Measurements from ENCODE around the gene ADAMTS17. TPM values are rescaled to one million over a fixed set of nuclear protein-coding genes. Genes with fewer than 3 reads are reported as not detected.

Gene ADAMTS17
- total and polyA plus RNA-seq, 8 donors = 4.2 to 16.4 (median 10.8) TPM

GRCh38 chr15:100125401-100126191 is 216.2 kb downstream of the ADAMTS17 start:
- Histone ChIP-seq H3K27me3 (no peaks in the 10 kb centered on the region), H3K36me3 (no peaks in the 10 kb centered on the region), H3K27ac (no peak overlapping the region), H3K4me1 (no peaks in the 10 kb centered on the region), H3K4me3 (no peak overlapping the region), H3K9me3 (no peaks in the 10 kb centered on the region)
- 90 to 91% methylated on average over 19 of the region's 19 CpGs for WGBS, 2 donors
- no peak for TF ChIP-seq CTCF (IDR thresholded peaks at IDR 0.05)
- intact Hi-C loops (cut with DNase I) = no loop called here
- ATAC-seq = peak in 2 of 4 donors; percentile 27 to 46
- no peak for FAIRE-seq
- DNase-seq = no peak

- ATAC-seq = no peak
Observed at GRCh38 chr15:100124936-100125335, 216.8 kb downstream of the ADAMTS17 start.

GRCh38 chr15:100124361-100124760 is 217.4 kb downstream of the ADAMTS17 start:
- no peaks in the 10 kb centered on the region for H3K9me3 ChIP-seq
- intact Hi-C loops (cut with DNase I) = no loop called here
- H3K36me3 ChIP-seq = no peaks in the 10 kb centered on the region
- no peak overlapping the region for H3K4me3 ChIP-seq
- no peak for DNase-seq
- FAIRE-seq = no peak
- WGBS, 2 donors = 97 to 98% methylated on average over 14 of the region's 14 CpGs
- no peak overlapping the region for H3K27ac ChIP-seq
- no peak for TF ChIP-seq CTCF (IDR thresholded peaks at IDR 0.05)
- no peak for ATAC-seq
- no peaks in the 10 kb centered on the region for H3K27me3 ChIP-seq
- no peaks in the 10 kb centered on the region for H3K4me1 ChIP-seq

More at GRCh38 chr15:100124936-100125335, 216.8 kb downstream of the ADAMTS17 start:
- Histone ChIP-seq H3K4me1 (no peaks in the 10 kb centered on the region), H3K27ac (no peak overlapping the region), H3K4me3 (no peak overlapping the region), H3K27me3 (no peaks in the 10 kb centered on the region), H3K9me3 (no peaks in the 10 kb centered on the region), H3K36me3 (no peaks in the 10 kb centered on the region)
- intact Hi-C loops (cut with DNase I) = no loop called here
- no peak for TF ChIP-seq CTCF (IDR thresholded peaks at IDR 0.05)
- 97 to 98% methylated on average over 5 of the region's 5 CpGs for WGBS, 2 donors
- DNase-seq (no peak), FAIRE-seq (no peak)

- Histone ChIP-seq H3K36me3 (no peaks in the 10 kb centered on the region), H3K4me3 (no peak overlapping the region), H3K27me3 (no peaks in the 10 kb centered on the region), H3K27ac (no peak overlapping the region), H3K9me3 (no peaks in the 10 kb centered on the region), H3K4me1 (no peaks in the 10 kb centered on the region)
- FAIRE-seq = no peak
- intact Hi-C loops (cut with DNase I) = no loop called here
- ATAC-seq = no peak
- WGBS, 2 donors = 95% methylated on average over 9 of the region's 9 CpGs
- TF ChIP-seq CTCF (IDR thresholded peaks at IDR 0.05) = no peak
- DNase-seq = no peak
Observed at GRCh38 chr15:100123611-100124010, 218.2 kb downstream of the ADAMTS17 start.

GRCh38 chr15:100121285-100121684 is 220.5 kb downstream of the ADAMTS17 start:
- TF ChIP-seq CTCF (IDR thresholded peaks at IDR 0.05) = no peak
- no peak for DNase-seq
- no peaks in the 10 kb centered on the region for H3K27me3 ChIP-seq
- intact Hi-C loops (cut with DNase I) = no loop called here
- H3K4me3 ChIP-seq = no peak overlapping the region
- 93 to 100% methylated on average over 2 of the region's 2 CpGs for WGBS, 2 donors
- H3K4me1 ChIP-seq = no peaks in the 10 kb centered on the region
- H3K36me3 ChIP-seq = no peaks in the 10 kb centered on the region
- no peak for ATAC-seq
- no peak overlapping the region for H3K27ac ChIP-seq
- no peak for FAIRE-seq
- H3K9me3 ChIP-seq = no peaks in the 10 kb centered on the region
